Heart left ventricle (tissue), 16 donors: ENCODE results near the gene MAP4K2. TPM values are rescaled to one million over a fixed set of nuclear protein-coding genes. Genes with fewer than 3 reads are reported as not detected.
A peak's percentile ranks its signal among the peaks of the same experiment; 100 is the strongest.

Experiments
- ATAC-seq, 4 donors: fragments of 200-7000 bp; cut with Tn5 transposase; one replicate each; pipeline ENCODE4 v1.9.1; 2020 to 2022; ENCODE audit warnings: moderate library complexity in 4 of 4, mild to moderate bottlenecking in 3 of 4, moderate number of reproducible peaks in 1 of 4
- DNase-seq, 5 donors: peaks; one replicate each; pipeline ENCODE4 v3.0.0-alpha.2; 2020
- H3K27ac ChIP-seq, 12 donors: fragments of 200-600 bp; sonication (generic) in 4 of 12; one replicate each; pipeline versions ENCODE4 v1.5.0 to v1.8.0; 2016 to 2022; ENCODE audit warnings: mild to moderate bottlenecking in 2 of 12
- H3K27me3 ChIP-seq, 9 donors: fragments of 200-600 bp; sonication (generic) in 2 of 9; one replicate each; pipeline versions ENCODE4 v1.5.1 to v1.8.0; 2016 to 2022; ENCODE audit warnings: mild to moderate bottlenecking in 3 of 9
- H3K36me3 ChIP-seq, 9 donors: fragments of 200-600 bp; sonication (generic) in 2 of 9; one replicate each; pipeline versions ENCODE4 v1.5.0 to v1.8.0; 2018 to 2022; ENCODE audit warnings: mild to moderate bottlenecking in 2 of 9
- H3K4me1 ChIP-seq, 12 donors: fragments of 200-600 bp; sonication (generic) in 4 of 12; one replicate each; pipeline versions ENCODE4 v1.5.0 to v1.8.0; 2016 to 2022; ENCODE audit warnings: mild to moderate bottlenecking in 3 of 12
- H3K4me3 ChIP-seq, 12 donors: fragments of 200-600 bp; sonication (generic) in 4 of 12; one replicate each; pipeline versions ENCODE4 v1.5.0 to v1.8.0; 2017 to 2022; ENCODE audit warnings: mild to moderate bottlenecking in 9 of 12, moderate library complexity in 4 of 12
- H3K9me3 ChIP-seq, 12 donors: fragments of 200-600 bp; sonication (generic) in 4 of 12; one replicate each; pipeline versions ENCODE4 v1.5.0 to v1.8.0; 2016 to 2022; ENCODE audit warnings: mild to moderate bottlenecking in 1 of 12
- POLR2A ChIP-seq, 2 donors: fragments of 450-650 bp; IDR thresholded peaks; one replicate each; pipeline ENCODE4 v1.6.1; 2017; ENCODE audit warnings: antibody characterized with exemption in 2 of 2, mild to moderate bottlenecking in 2 of 2, moderate library complexity in 2 of 2
- WGBS, 4 donors: extraction: QIAGEN DNeasy Blood & Tissue Kit in 2 of 4; methylation state at CpG; one replicate each; pipeline versions ENCODE4 v1.1.5 to v1.1.7; 2013 to 2018; 5-methylcytosine and 5-hydroxymethylcytosine counted together
- intact Hi-C, 10 donors: fragments of 100-400 bp; cut with DNase I; formaldehyde crosslinking; loops; one replicate each; pipeline versions ENCODE4 v1.11.1 to v1.14.2; 2022
- polyA plus RNA-seq, 2 donors: library from polyadenylated mRNA; stranded (reverse); fragments of 200-250 nt; gene quantifications; one replicate each; pipeline ENCODE4 v1.2.3, GENCODE V29; 2013
- total RNA-seq, 9 donors: library from RNA; depleted of rRNA in 2 of 9; stranded (reverse); fragments of >200 nt in 2 of 9; fragmentation: NEBNext Ultra II Directional in 3 of 9; extraction: Animal tissue kit (Norgen Biotek cat#: 25700) in 3 of 9; gene quantifications; one replicate each; pipeline versions ENCODE4 v1.1.0 to v1.2.4, GENCODE V29; 2016 to 2023
- TF ChIP-seq, protein P1 (sequence below), 12 donors: fragments of 200-600 bp; sonication (generic) in 4 of 12; IDR thresholded peaks; one replicate each; pipeline versions ENCODE4 v1.5.0 to v1.8.0; 2018 to 2022; ENCODE audit warnings: antibody characterized with exemption in 12 of 12, mild to moderate bottlenecking in 5 of 12
- donor health status: ischemic (EF 13 %, LVEDD 7.1; RV severe dilation, severe dysfunction).
- donor health status: healthy with polysubstance abuse.
- donor health status: DM: no; HTN: yes; CAD: no.
- donor health status: DM: no; HTN: no; CAD: no.
- donor health status: ischemic (EF 25% LVEDD 6.9; RV normal size, moderate dysfunction).
- donor health status: ischemic (EF 25% LVEDD 5.7; RV mildly dilated, moderate dysfunction).
- donor health status: healthy.
- donor health status: DM: yes; HTN: yes; CAD: no.
- donor health status: ischemic (EF 35%, LVEDD 5.7; RV mildly dilated, moderate dysfunction).
- donor health status: nonischemic (EF 11% LVEDD 7.7; RV severe dilation, severe dysfunction).
- donor health status: DM: yes; HTN: yes; CAD: no.
- donor health status: PGD.
- donor health status: ischemic (EF 29% LVEDD 5.4; RV normal size, mild dysfunction).
- donor health status: nonischemic (EF 23%, LVEDD 6.1; RV moderate dilation, normal function).

MAP4K2 gene
- total and polyA plus RNA-seq, 11 donors, result 7.0 to 27.5 (median 8.6) TPM

DNA sequence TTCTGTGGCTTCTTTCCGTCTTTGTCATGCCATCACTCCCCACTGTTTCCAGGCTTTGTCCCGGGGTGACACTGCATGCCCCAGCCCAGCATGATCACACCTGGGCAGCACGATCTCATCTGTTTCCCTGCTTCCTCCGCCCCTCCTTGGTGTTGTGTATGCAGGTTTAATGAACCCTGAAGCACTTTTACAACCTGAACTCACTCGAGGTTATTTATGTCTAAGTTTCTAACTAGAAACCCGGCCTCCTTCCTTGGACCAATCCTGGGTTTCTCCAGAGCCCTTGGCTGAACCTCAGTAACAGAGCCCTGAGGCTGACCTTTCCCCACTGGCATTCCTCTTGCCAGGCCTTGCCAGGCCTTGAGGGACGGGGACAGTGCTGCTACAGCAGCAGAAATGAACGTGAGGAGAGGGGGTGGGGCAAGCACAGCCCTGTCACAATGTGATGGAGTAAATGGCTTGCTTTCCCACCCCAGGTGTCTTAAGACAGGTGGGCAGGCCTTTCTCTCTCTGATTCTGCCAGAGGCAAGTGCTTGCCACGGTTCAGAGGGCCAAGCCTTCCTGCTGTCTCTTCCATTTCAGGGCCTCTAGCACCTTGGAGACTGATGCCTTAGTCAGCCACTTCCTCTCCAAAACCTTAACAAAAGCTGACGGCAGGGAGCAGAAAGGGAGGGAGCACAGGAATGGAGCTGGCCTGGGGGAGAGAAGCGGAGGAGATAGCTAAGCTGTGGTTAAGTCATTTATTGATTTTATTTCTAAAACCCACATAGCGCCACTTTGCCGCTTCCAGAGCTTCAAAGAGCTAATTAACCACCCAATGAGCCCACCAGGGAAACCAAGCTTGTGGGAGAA, 40.1 kb downstream of the MAP4K2 start:
- Histone ChIP-seq H3K27ac (peak overlapping the region; percentile 3 to 82 (median 73)), H3K27me3 (no peaks in the 10 kb centered on the region), H3K36me3 (peaks cover 0 to 64% (median 57%) of the 10 kb centered on the region in 9 donors), H3K4me3 (no peak overlapping the region), H3K9me3 (no peaks in the 10 kb centered on the region), H3K4me1 (peaks cover 11 to 80% (median 55%) of the 10 kb centered on the region in 12 donors)
- intact Hi-C loops, result no loop called here
- WGBS, 4 donors, result 46 to 53% (median 47%) methylated on average over 13 of the region's 13 CpGs
- peak in 3 of 4 donors; percentile 4 to 27 (median 9) for ATAC-seq
- DNase-seq, result peak in 1 of 5 donors; percentile 70
- TF ChIP-seq, protein P1, sequence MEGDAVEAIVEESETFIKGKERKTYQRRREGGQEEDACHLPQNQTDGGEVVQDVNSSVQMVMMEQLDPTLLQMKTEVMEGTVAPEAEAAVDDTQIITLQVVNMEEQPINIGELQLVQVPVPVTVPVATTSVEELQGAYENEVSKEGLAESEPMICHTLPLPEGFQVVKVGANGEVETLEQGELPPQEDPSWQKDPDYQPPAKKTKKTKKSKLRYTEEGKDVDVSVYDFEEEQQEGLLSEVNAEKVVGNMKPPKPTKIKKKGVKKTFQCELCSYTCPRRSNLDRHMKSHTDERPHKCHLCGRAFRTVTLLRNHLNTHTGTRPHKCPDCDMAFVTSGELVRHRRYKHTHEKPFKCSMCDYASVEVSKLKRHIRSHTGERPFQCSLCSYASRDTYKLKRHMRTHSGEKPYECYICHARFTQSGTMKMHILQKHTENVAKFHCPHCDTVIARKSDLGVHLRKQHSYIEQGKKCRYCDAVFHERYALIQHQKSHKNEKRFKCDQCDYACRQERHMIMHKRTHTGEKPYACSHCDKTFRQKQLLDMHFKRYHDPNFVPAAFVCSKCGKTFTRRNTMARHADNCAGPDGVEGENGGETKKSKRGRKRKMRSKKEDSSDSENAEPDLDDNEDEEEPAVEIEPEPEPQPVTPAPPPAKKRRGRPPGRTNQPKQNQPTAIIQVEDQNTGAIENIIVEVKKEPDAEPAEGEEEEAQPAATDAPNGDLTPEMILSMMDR (IDR thresholded peaks at IDR 0.05), result no peak
- TF ChIP-seq POLR2A (IDR thresholded peaks at IDR 0.05), result no peak

DNA sequence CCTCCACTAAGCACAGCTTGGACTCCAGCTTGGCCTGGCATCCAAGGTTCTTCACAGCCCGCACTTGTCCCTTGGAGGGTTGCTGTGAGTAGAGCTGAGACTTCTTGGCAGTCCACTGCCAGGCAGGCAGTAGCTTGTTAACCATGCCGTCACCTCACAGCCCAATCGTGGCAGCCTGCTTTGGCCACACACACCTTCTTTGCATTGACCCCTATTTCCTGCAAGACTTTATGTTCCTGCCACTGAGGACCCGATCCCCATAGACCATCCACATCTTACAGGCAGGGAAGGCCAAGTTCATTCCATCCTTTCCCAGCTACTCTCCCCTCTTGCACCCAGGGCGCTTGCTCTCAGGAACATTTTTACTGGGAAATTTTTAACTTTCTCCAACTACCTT, 40.7 kb downstream of the MAP4K2 start:
- Histone ChIP-seq H3K4me1 (peaks cover 11 to 74% (median 53%) of the 10 kb centered on the region in 12 donors), H3K36me3 (peaks cover 0 to 58% (median 50%) of the 10 kb centered on the region in 9 donors), H3K4me3 (no peak overlapping the region), H3K27me3 (no peaks in the 10 kb centered on the region), H3K27ac (peak overlapping the region in 10 of 12 donors; percentile 33 to 82 (median 73)), H3K9me3 (no peaks in the 10 kb centered on the region)
- 67 to 76% (median 71%) methylated on average over 5 of the region's 5 CpGs for WGBS, 4 donors
- peak in 1 of 5 donors; percentile 25 for DNase-seq
- intact Hi-C loops, result no loop called here
- no peak for ATAC-seq
- TF ChIP-seq POLR2A (IDR thresholded peaks at IDR 0.05), result no peak
- TF ChIP-seq, protein P1 (IDR thresholded peaks at IDR 0.05), result no peak

DNA sequence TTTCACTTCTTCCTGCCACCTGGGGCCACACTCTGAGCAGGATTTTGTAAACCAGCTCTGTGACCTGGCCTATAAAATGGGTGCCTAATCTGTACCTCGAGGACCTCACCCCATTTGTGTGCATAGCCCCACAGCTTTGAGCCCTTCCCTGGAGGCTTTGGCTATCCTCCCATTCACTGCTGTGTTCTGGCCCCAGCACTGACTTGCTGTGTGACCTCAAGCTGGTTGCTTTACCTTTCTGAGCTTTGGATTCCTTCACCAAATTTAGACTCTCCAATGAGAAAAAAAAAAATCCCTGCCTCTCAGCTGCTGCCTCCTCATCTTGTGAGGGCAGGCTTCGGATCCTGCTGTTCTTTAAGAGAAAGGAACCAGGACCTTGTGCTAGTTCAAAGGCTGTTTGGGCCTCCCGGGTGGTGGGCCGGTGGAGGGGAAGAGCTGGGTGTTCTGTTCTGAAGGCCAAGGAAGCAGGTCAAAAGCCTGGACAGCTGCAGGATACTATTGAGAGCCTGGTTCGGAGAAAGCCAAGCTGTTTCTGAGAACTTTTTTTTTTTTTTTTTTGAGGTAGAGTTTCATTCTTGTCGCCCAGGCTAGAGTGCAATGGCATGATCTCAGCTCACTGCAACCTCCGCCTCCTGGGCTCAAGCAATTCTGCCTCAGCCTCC, 42.1 kb downstream of the MAP4K2 start:
- WGBS, 4 donors, result 61 to 76% (median 67%) methylated on average over 7 of the region's 7 CpGs
- DNase-seq, result no peak
- H3K9me3 ChIP-seq, result no peaks in the 10 kb centered on the region

More for the DNA sequence above, 42.1 kb downstream of the MAP4K2 start:
- Histone ChIP-seq H3K4me1 (peaks cover 11 to 71% (median 53%) of the 10 kb centered on the region in 12 donors), H3K27ac (peak overlapping the region in 11 of 12 donors; percentile 17 to 89 (median 76)), H3K36me3 (peaks cover 0 to 44% (median 37%) of the 10 kb centered on the region in 9 donors), H3K27me3 (no peaks in the 10 kb centered on the region), H3K4me3 (no peak overlapping the region)
- ATAC-seq, result no peak
- TF ChIP-seq POLR2A (IDR thresholded peaks at IDR 0.05), result no peak
- TF ChIP-seq, protein P1 (IDR thresholded peaks at IDR 0.05), result no peak
- intact Hi-C loops, result no loop called here
